DOHH2 (cell line): ENCODE data around the gene ATXN8OS.

ENCODE experiments used
- H3F3A ChIP-seq: fragments of 200-600 bp; sonication (generic), shearing (Covaris generic); 2 replicates; pipeline ENCODE4 v1.6.0; 2016; ENCODE audit warnings: antibody characterized with exemption, mild to moderate bottlenecking; ENCODE audit not compliant: control insufficient read depth, insufficient read depth
- H3K27ac ChIP-seq: fragments of 200-600 bp; sonication (generic); 2 replicates; pipeline ENCODE4 v1.5.1; 2014; ENCODE audit warnings: low read depth, mild to moderate bottlenecking, low read length, moderate library complexity
- H3K27me3 ChIP-seq: fragments of 200-600 bp; sonication (generic); 2 replicates; pipeline ENCODE4 v1.6.1; 2014; ENCODE audit warnings: mild to moderate bottlenecking, low read length, mixed read lengths; ENCODE audit not compliant: control insufficient read depth
- H3K36me3 ChIP-seq: fragments of 200-600 bp; sonication (generic); 2 replicates; pipeline ENCODE4 v1.6.1; 2014; ENCODE audit warnings: mild to moderate bottlenecking, low read length, moderate library complexity, mixed read lengths; ENCODE audit not compliant: control insufficient read depth
- H3K4me1 ChIP-seq: fragments of 200-600 bp; sonication (generic); 2 replicates; pipeline ENCODE4 v1.6.1; 2014; ENCODE audit warnings: mild to moderate bottlenecking, low read length, mixed read lengths; ENCODE audit not compliant: control insufficient read depth
- H3K4me2 ChIP-seq: fragments of 200-600 bp; sonication (generic); 2 replicates; pipeline ENCODE4 v1.6.0; 2014; ENCODE audit warnings: mild to moderate bottlenecking, low read length, moderate library complexity
- H3K4me3 ChIP-seq: fragments of 200-600 bp; sonication (generic); 2 replicates; pipeline ENCODE4 v1.5.1; 2014; ENCODE audit warnings: mild to moderate bottlenecking, low read length, mixed read lengths
- H3K79me2 ChIP-seq: fragments of 200-600 bp; sonication (generic); 2 replicates; pipeline ENCODE4 v1.6.1; 2014; ENCODE audit warnings: mild to moderate bottlenecking, low read length, mixed read lengths; ENCODE audit not compliant: control insufficient read depth
- H3K9me2 ChIP-seq: fragments of 200-600 bp; sonication (generic); replicated peaks from 2 replicates; pipeline ENCODE4 v1.6.1; 2014; ENCODE audit warnings: mild to moderate bottlenecking, low read length, mixed read lengths; ENCODE audit not compliant: control insufficient read depth
- H3K9me3 ChIP-seq: fragments of 200-600 bp; sonication (generic); 2 replicates; pipeline ENCODE4 v1.6.1; 2014; ENCODE audit warnings: antibody characterized with exemption, low read length, mixed read lengths; ENCODE audit not compliant: control insufficient read depth, insufficient read depth
- H4K20me1 ChIP-seq: fragments of 200-600 bp; sonication (generic); 2 replicates; pipeline ENCODE4 v1.6.0; 2014; ENCODE audit warnings: low read depth, mild to moderate bottlenecking, antibody characterized with exemption, low read length, moderate library complexity; ENCODE audit not compliant: control insufficient read depth, insufficient read depth
- EZH2phosphoT487 ChIP-seq: fragments of 200-600 bp; sonication (generic); IDR thresholded peaks from 2 replicates; pipeline ENCODE4 v1.6.1; 2017; ENCODE audit warnings: borderline replicate concordance, mild to moderate bottlenecking, antibody characterized with exemption, low read length, moderate library complexity, mixed read lengths
- TF ChIP-seq, protein P1 (sequence below): fragments of 200-600 bp; sonication (generic); IDR thresholded peaks from one replicate; pipeline ENCODE4 v1.5.1; 2014; ENCODE audit warnings: antibody characterized with exemption, mild to moderate bottlenecking, low read depth, low read length; ENCODE audit not compliant: poor library complexity, severe bottlenecking

ATXN8OS gene

DNA sequence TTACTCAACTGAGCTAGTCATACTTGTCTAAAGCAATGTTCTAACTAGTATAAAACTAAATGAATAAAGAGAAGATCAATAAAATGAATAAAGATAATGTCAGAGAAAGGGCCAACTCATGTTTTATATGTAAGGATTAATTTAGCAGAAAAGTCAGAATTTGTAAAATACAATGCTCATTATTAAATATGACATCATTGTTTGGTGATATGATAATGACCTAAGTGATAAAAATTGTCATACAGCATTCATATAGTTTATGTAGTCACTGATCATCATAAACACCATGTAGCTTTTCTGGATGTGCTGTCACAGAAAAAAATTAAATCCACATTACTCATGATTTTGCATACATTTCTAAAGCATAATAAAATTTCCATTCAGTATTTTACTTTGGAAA lies 3.1 kb upstream of the ATXN8OS start:
- Histone ChIP-seq H3K4me2 (no peak overlapping the region), H3K27ac (no peak overlapping the region), H3K4me3 (no peak overlapping the region), H3K79me2 (no peaks in the 10 kb centered on the region), H3K9me3 (no peaks in the 10 kb centered on the region), H3K4me1 (no peaks in the 10 kb centered on the region), H3F3A (no peaks in the 10 kb centered on the region), H3K36me3 (no peaks in the 10 kb centered on the region), H4K20me1 (no peaks in the 10 kb centered on the region), H3K9me2 (no peaks in the 10 kb centered on the region), H3K27me3 (no peaks in the 10 kb centered on the region)
- TF ChIP-seq, protein P1, sequence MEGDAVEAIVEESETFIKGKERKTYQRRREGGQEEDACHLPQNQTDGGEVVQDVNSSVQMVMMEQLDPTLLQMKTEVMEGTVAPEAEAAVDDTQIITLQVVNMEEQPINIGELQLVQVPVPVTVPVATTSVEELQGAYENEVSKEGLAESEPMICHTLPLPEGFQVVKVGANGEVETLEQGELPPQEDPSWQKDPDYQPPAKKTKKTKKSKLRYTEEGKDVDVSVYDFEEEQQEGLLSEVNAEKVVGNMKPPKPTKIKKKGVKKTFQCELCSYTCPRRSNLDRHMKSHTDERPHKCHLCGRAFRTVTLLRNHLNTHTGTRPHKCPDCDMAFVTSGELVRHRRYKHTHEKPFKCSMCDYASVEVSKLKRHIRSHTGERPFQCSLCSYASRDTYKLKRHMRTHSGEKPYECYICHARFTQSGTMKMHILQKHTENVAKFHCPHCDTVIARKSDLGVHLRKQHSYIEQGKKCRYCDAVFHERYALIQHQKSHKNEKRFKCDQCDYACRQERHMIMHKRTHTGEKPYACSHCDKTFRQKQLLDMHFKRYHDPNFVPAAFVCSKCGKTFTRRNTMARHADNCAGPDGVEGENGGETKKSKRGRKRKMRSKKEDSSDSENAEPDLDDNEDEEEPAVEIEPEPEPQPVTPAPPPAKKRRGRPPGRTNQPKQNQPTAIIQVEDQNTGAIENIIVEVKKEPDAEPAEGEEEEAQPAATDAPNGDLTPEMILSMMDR: no peak
- TF ChIP-seq EZH2phosphoT487: no peak

- Histone ChIP-seq H3K9me3 (no peaks in the 10 kb centered on the region), H3K27ac (no peak overlapping the region), H3F3A (no peaks in the 10 kb centered on the region), H3K79me2 (no peaks in the 10 kb centered on the region), H3K4me3 (no peak overlapping the region), H4K20me1 (no peaks in the 10 kb centered on the region), H3K4me1 (no peaks in the 10 kb centered on the region), H3K36me3 (no peaks in the 10 kb centered on the region), H3K9me2 (no peaks in the 10 kb centered on the region), H3K4me2 (no peak overlapping the region), H3K27me3 (no peaks in the 10 kb centered on the region)
- TF ChIP-seq, protein P1: no peak
- TF ChIP-seq EZH2phosphoT487: no peak
Measured at GRCh38 chr13:70107125-70107497, 515 bp upstream of the ATXN8OS start.

DNA sequence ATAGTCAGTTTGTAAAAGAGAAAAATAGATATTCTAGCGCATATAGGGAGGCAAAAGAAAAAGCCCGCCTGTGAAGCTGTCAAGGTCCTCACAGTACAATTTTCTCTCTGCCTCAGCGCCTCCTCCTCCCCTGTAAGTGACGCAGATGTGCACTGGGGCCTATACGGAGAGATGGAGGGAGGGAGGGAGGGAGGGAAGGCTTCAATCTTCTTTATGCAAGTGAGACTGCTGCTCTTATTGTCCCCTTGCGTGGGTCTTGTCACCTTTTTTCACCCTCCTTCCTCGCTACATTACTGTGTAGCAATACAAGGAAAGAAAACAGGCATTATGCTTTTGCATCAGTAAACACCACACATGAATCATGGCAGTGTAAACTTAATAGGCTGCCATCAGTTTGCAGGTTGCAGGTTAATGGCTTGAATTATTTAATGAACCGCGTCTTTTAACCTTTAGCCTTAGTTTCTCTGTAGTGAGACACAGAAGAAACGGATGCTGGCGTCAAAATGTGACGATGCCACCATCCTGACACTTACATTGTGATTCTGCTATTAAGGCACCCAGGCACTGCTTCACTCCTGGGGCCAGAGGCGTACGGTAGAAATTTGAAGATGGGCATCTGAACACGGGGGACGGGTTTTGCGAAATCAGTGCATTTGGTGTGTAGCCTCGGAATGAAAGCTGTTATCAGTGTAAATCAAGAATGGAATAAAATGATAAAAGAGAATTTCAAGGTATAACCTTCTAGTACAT lies 905 bp downstream of the ATXN8OS start, which contains the start of gene KLHL1:
KLHL1 (minus strand) TSS at position 97 of the 750 bp plus-strand sequence. CDS start 753 bp downstream, outside the sequence.
- no peaks in the 10 kb centered on the region for H3K27me3 ChIP-seq
- H3K27ac ChIP-seq: no peak within 1 kb of the TSS
- no peaks in the 10 kb centered on the region for H3K4me1 ChIP-seq
- H3K9me2 ChIP-seq: no peaks in the 10 kb centered on the region
- no peaks in the 10 kb centered on the region for H4K20me1 ChIP-seq
- TF ChIP-seq EZH2phosphoT487: no peak
- TF ChIP-seq, protein P1: no peak
- H3K4me2 ChIP-seq: no peak within 1 kb of the TSS
- no peaks in the 10 kb centered on the region for H3F3A ChIP-seq
- H3K79me2 ChIP-seq: no peaks in the 10 kb centered on the region
- no peaks in the 10 kb centered on the region for H3K9me3 ChIP-seq
- no peak within 1 kb of the TSS for H3K4me3 ChIP-seq
- H3K36me3 ChIP-seq: no peaks in the 10 kb centered on the region
